Esophagus muscularis mucosa (tissue), 3 donors: ENCODE data around the gene BRAT1.
"Not testable (repeated sequence)": the region's sequence is repeated elsewhere in the genome, so short reads cannot be mapped to it uniquely, and the experiment has no call there.

Experiments used
- POLR2A ChIP-seq: fragments of 450-650 bp; IDR thresholded peaks from one replicate; pipeline ENCODE4 v1.6.1; 2017; ENCODE audit warnings: antibody characterized with exemption, moderate library complexity, mild to moderate bottlenecking, low read depth
- TF ChIP-seq, protein P1 (sequence below), 3 experiments: fragments of 200-600 bp in 2 of 3; fragments of 450-650 bp in 1 of 3; sonication (generic) in 2 of 3; IDR thresholded peaks; one replicate each; pipeline ENCODE4 v1.5.1; 2017 to 2019; ENCODE audit warnings: antibody characterized with exemption in 3 of 3, mild to moderate bottlenecking in 2 of 3, moderate library complexity in 1 of 3

DNA sequence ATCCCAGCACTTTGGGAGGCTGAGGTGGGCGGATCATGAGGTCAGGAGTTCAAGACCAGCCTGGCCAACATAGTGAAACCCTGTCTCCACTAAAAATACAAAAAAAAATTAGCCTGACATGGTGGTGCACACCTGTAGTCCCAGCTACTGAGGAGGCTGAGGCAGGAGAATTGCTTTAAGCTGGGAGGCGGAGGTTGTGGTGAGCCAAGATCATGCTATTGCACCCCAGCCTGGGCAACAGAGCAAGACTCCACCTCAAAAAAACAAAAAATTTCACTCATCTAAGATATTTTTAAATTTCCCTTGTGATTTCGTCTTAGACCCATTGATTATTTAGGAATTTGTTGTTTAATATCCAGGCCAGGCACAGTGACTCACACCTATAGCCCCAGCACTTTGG is 8.6 kb upstream of the BRAT1 start:
- TF ChIP-seq, protein P1, sequence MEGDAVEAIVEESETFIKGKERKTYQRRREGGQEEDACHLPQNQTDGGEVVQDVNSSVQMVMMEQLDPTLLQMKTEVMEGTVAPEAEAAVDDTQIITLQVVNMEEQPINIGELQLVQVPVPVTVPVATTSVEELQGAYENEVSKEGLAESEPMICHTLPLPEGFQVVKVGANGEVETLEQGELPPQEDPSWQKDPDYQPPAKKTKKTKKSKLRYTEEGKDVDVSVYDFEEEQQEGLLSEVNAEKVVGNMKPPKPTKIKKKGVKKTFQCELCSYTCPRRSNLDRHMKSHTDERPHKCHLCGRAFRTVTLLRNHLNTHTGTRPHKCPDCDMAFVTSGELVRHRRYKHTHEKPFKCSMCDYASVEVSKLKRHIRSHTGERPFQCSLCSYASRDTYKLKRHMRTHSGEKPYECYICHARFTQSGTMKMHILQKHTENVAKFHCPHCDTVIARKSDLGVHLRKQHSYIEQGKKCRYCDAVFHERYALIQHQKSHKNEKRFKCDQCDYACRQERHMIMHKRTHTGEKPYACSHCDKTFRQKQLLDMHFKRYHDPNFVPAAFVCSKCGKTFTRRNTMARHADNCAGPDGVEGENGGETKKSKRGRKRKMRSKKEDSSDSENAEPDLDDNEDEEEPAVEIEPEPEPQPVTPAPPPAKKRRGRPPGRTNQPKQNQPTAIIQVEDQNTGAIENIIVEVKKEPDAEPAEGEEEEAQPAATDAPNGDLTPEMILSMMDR (IDR thresholded peaks at IDR 0.05), result not testable (repeated sequence)
- not testable (repeated sequence) for TF ChIP-seq POLR2A
